ENCODE results near the gene DAPK2.

DAPK2 gene

GRCh38 chr15:63857461-63857856 lies 188.8 kb downstream of the DAPK2 start:
- DNase-seq = no peak

Data from COR-L47 (cell line).